ENCODE data around the gene BMP5.

DNA sequence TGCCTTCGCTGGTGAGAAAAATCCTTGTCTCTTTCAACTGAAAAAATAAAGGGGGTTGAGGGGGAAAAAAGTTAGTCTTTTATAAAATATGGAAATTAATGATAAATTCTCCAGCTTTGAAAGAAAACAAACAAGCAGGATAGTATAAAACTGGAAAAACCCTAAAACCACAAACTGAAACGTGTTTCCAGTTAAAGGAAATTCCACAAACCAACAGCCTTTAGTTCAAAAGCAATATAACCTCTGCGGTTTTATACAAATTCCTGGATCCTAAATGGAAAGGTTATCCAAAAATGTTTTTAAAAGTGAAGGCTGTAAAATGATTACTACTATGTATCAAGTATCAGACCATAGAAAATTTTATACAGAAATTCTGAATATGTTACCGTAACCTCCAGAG lies 55.6 kb downstream of the BMP5 start:
- TF ChIP-seq CTCF (IDR thresholded peaks at IDR 0.05) (no peak), POLR2AphosphoS5 (IDR thresholded peaks at IDR 0.05; ENCODE audit: low read depth, low read length) (no peak), SIN3A (IDR thresholded peaks at IDR 0.05; ENCODE audit: borderline replicate concordance, insufficient read depth, low read depth, low read length) (no peak)
- TF ChIP-seq, protein P1, sequence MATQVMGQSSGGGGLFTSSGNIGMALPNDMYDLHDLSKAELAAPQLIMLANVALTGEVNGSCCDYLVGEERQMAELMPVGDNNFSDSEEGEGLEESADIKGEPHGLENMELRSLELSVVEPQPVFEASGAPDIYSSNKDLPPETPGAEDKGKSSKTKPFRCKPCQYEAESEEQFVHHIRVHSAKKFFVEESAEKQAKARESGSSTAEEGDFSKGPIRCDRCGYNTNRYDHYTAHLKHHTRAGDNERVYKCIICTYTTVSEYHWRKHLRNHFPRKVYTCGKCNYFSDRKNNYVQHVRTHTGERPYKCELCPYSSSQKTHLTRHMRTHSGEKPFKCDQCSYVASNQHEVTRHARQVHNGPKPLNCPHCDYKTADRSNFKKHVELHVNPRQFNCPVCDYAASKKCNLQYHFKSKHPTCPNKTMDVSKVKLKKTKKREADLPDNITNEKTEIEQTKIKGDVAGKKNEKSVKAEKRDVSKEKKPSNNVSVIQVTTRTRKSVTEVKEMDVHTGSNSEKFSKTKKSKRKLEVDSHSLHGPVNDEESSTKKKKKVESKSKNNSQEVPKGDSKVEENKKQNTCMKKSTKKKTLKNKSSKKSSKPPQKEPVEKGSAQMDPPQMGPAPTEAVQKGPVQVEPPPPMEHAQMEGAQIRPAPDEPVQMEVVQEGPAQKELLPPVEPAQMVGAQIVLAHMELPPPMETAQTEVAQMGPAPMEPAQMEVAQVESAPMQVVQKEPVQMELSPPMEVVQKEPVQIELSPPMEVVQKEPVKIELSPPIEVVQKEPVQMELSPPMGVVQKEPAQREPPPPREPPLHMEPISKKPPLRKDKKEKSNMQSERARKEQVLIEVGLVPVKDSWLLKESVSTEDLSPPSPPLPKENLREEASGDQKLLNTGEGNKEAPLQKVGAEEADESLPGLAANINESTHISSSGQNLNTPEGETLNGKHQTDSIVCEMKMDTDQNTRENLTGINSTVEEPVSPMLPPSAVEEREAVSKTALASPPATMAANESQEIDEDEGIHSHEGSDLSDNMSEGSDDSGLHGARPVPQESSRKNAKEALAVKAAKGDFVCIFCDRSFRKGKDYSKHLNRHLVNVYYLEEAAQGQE (IDR thresholded peaks at IDR 0.05; ENCODE audit: insufficient read depth in 1 of 2, low read depth in 2 of 2, low read length in 1 of 2) = no peak
